Stimulated activated CD4-positive, alpha-beta T cell treated with anti-CD3 and anti-CD28 coated beads, Interleukin-1b, Interleukin-23, amount 100 ng/mL, for 4 hours (primary cell): ENCODE results near the gene SP140.
"Not testable (repeated sequence)": the region's sequence is repeated elsewhere in the genome, so short reads cannot be mapped to it uniquely, and the experiment has no call there.

Experiments
- DNase-seq, 2 donors: peaks; one replicate each; pipeline ENCODE4 v3.0.0-alpha.2; 2020; ENCODE audit warnings: low read depth in 2 of 2

Gene SP140

GRCh38 chr2:230226051-230226551 lies 565 bp downstream of the SP140 start:
- DNase-seq: no peak

GRCh38 chr2:230227216-230227615 lies 1.7 kb downstream of the SP140 start:
- DNase-seq: no peak

GRCh38 chr2:230230087-230230486 lies 4.6 kb downstream of the SP140 start:
- no peak for DNase-seq

GRCh38 chr2:230230496-230231200 lies 5.1 kb downstream of the SP140 start:
- no peak for DNase-seq

GRCh38 chr2:230231251-230231650 lies 5.7 kb downstream of the SP140 start:
- no peak for DNase-seq

- no peak for DNase-seq
Observed at GRCh38 chr2:230234122-230234722, 8.7 kb downstream of the SP140 start.

- no peak for DNase-seq
Observed at GRCh38 chr2:230234845-230235244, 9.3 kb downstream of the SP140 start.

GRCh38 chr2:230244211-230244610 lies 18.7 kb downstream of the SP140 start:
- no peak for DNase-seq

- DNase-seq: no peak
Observed at GRCh38 chr2:230246206-230246605, 20.7 kb downstream of the SP140 start.

GRCh38 chr2:230250231-230250630 lies 24.7 kb downstream of the SP140 start:
- no peak for DNase-seq

GRCh38 chr2:230254152-230254881 lies 28.8 kb downstream of the SP140 start:
- DNase-seq: no peak

- DNase-seq: no peak
Observed at GRCh38 chr2:230256733-230257332, 31.3 kb downstream of the SP140 start.

- DNase-seq: no peak
Observed at GRCh38 chr2:230258483-230258882, 32.9 kb downstream of the SP140 start.

GRCh38 chr2:230262246-230262645 lies 36.7 kb downstream of the SP140 start:
- no peak for DNase-seq

- DNase-seq: not testable (repeated sequence)
Observed at GRCh38 chr2:230264945-230265344, 39.4 kb downstream of the SP140 start.

GRCh38 chr2:230266638-230267037 lies 41.1 kb downstream of the SP140 start:
- DNase-seq: no peak

GRCh38 chr2:230267059-230267458 lies 41.5 kb downstream of the SP140 start:
- DNase-seq: no peak

GRCh38 chr2:230267556-230267955 lies 42.0 kb downstream of the SP140 start:
- DNase-seq: no peak

GRCh38 chr2:230268606-230269243 lies 43.2 kb downstream of the SP140 start:
- DNase-seq: no peak

- no peak for DNase-seq
Observed at GRCh38 chr2:230269715-230270114, 44.2 kb downstream of the SP140 start.

GRCh38 chr2:230282936-230283335 lies 57.4 kb downstream of the SP140 start:
- DNase-seq: no peak

GRCh38 chr2:230286048-230286447 lies 60.5 kb downstream of the SP140 start:
- DNase-seq: no peak
